Measurements from ENCODE around the gene GPRC5D. TPM values are rescaled to one million over a fixed set of nuclear protein-coding genes. Genes with fewer than 3 reads are reported as not detected.
A peak's percentile ranks its signal among the peaks of the same experiment; 100 is the strongest.

Gene GPRC5D
- polyA plus RNA-seq, 1 donor from 2014 or later, result not detected

DNA sequence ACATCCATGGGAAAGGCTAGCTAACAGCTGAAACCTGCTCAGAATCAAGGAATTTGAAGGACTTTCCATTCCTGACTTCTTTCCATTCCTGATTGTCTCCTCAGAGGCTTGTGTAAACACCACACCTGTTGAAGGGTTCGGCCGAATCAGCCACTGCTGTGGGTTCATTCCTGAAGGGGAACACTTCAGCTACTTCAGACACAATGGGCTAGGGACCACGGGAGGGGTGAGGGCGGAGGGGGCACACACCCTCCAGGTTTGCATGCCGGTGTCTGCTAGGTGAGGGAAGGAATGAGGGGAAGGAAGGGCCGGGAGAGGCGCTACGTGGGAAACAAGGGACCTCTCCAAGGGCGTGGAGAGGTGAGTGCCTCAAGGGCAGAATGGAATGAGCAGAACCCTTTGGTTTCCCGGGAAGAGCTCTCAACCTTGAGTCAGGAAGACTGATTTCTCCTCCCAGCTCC, 59.3 kb downstream of the GPRC5D start:
- no peaks in the 10 kb centered on the region for H3K79me2 ChIP-seq (replicated peaks; ENCODE audit: insufficient read depth, low read length)
- no peaks in the 10 kb centered on the region for H4K20me1 ChIP-seq (ENCODE audit: insufficient read depth)
- no peaks in the 10 kb centered on the region for H3K9me3 ChIP-seq (ENCODE audit: low read length)
- peaks cover 22% of the 10 kb centered on the region for H3K27me3 ChIP-seq (ENCODE audit: insufficient read depth, low read depth, low read length)
- H3K27ac ChIP-seq (ENCODE audit: low read length), result no peak overlapping the region
- no peak overlapping the region for H3K4me3 ChIP-seq (ENCODE audit: low read length)
- H3K36me3 ChIP-seq (ENCODE audit: insufficient read depth, low read length), result no peaks in the 10 kb centered on the region
- no peaks in the 10 kb centered on the region for H3F3A ChIP-seq (ENCODE audit: insufficient read depth, low read length, poor library complexity, severe bottlenecking)
- TF ChIP-seq RAD21 (conservative IDR thresholded peaks at IDR 0.05), result no peak
- no peak for TF ChIP-seq POLR2AphosphoS5 (IDR thresholded peaks at IDR 0.05)
- no peak for TF ChIP-seq EZH2 (IDR thresholded peaks at IDR 0.05; ENCODE audit: borderline replicate concordance, insufficient read depth, low read length, poor library complexity, severe bottlenecking)
- TF ChIP-seq SMC3 (conservative IDR thresholded peaks at IDR 0.05; ENCODE audit: poor library complexity), result no peak
- TF ChIP-seq, protein P1, sequence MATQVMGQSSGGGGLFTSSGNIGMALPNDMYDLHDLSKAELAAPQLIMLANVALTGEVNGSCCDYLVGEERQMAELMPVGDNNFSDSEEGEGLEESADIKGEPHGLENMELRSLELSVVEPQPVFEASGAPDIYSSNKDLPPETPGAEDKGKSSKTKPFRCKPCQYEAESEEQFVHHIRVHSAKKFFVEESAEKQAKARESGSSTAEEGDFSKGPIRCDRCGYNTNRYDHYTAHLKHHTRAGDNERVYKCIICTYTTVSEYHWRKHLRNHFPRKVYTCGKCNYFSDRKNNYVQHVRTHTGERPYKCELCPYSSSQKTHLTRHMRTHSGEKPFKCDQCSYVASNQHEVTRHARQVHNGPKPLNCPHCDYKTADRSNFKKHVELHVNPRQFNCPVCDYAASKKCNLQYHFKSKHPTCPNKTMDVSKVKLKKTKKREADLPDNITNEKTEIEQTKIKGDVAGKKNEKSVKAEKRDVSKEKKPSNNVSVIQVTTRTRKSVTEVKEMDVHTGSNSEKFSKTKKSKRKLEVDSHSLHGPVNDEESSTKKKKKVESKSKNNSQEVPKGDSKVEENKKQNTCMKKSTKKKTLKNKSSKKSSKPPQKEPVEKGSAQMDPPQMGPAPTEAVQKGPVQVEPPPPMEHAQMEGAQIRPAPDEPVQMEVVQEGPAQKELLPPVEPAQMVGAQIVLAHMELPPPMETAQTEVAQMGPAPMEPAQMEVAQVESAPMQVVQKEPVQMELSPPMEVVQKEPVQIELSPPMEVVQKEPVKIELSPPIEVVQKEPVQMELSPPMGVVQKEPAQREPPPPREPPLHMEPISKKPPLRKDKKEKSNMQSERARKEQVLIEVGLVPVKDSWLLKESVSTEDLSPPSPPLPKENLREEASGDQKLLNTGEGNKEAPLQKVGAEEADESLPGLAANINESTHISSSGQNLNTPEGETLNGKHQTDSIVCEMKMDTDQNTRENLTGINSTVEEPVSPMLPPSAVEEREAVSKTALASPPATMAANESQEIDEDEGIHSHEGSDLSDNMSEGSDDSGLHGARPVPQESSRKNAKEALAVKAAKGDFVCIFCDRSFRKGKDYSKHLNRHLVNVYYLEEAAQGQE (IDR thresholded peaks at IDR 0.05; ENCODE audit: borderline replicate concordance), result no peak
- no peak for TF ChIP-seq EP300 (conservative IDR thresholded peaks at IDR 0.05; ENCODE audit: poor library complexity, severe bottlenecking)
- TF ChIP-seq, protein P2, sequence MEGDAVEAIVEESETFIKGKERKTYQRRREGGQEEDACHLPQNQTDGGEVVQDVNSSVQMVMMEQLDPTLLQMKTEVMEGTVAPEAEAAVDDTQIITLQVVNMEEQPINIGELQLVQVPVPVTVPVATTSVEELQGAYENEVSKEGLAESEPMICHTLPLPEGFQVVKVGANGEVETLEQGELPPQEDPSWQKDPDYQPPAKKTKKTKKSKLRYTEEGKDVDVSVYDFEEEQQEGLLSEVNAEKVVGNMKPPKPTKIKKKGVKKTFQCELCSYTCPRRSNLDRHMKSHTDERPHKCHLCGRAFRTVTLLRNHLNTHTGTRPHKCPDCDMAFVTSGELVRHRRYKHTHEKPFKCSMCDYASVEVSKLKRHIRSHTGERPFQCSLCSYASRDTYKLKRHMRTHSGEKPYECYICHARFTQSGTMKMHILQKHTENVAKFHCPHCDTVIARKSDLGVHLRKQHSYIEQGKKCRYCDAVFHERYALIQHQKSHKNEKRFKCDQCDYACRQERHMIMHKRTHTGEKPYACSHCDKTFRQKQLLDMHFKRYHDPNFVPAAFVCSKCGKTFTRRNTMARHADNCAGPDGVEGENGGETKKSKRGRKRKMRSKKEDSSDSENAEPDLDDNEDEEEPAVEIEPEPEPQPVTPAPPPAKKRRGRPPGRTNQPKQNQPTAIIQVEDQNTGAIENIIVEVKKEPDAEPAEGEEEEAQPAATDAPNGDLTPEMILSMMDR (IDR thresholded peaks at IDR 0.05; ENCODE audit: poor library complexity, severe bottlenecking), result no peak
- no peak for TF ChIP-seq MXI1 (conservative IDR thresholded peaks at IDR 0.05; ENCODE audit: poor library complexity, severe bottlenecking)
- TF ChIP-seq TAF1 (IDR thresholded peaks at IDR 0.05; ENCODE audit: low read depth), result no peak
- H3K9ac ChIP-seq (ENCODE audit: low read length), result no peak overlapping the region
- H2AFZ ChIP-seq (ENCODE audit: low read depth, low read length), result no peak overlapping the region
- H3K4me2 ChIP-seq (ENCODE audit: low read length), result no peak overlapping the region
- no peaks in the 10 kb centered on the region for H3K9me2 ChIP-seq (ENCODE audit: insufficient read depth, low read length)

DNA sequence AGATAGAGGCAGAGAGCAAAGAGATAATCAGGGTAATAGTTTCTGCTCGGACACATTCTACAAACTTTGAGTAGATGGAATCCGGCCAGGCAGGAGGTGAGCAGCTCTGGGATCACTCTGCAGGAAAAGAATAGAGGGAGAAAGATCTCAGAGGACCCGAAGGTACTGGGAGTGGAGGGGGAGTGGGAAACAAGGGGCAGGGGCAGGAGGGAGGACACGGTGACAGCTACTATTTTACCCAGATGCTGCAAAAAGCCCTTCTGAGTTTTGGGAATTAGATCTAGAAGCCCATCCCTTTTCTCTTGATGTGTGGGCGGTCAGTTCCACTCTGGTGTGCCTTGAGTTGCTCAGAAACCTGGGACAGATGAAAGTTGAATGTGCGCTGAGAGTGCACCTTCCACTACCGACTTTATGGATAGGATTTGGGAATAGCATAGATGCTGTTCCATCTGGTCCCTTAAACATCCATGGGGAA, 60.1 kb downstream of the GPRC5D start:
- Histone ChIP-seq H3K9me3 (ENCODE audit: low read length) (no peaks in the 10 kb centered on the region), H3K27me3 (ENCODE audit: insufficient read depth, low read depth, low read length) (peaks cover 22% of the 10 kb centered on the region), H2AFZ (ENCODE audit: low read depth, low read length) (no peak overlapping the region), H3K4me2 (ENCODE audit: low read length) (no peak overlapping the region), H3K79me2 (replicated peaks; ENCODE audit: insufficient read depth, low read length) (no peaks in the 10 kb centered on the region), H3K9me2 (ENCODE audit: insufficient read depth, low read length) (no peaks in the 10 kb centered on the region), H3K4me3 (ENCODE audit: low read length) (peak overlapping the region; percentile 62), H3F3A (ENCODE audit: insufficient read depth, low read length, poor library complexity, severe bottlenecking) (no peaks in the 10 kb centered on the region), H3K27ac (ENCODE audit: low read length) (no peak overlapping the region), H3K36me3 (ENCODE audit: insufficient read depth, low read length) (no peaks in the 10 kb centered on the region), H4K20me1 (ENCODE audit: insufficient read depth) (no peaks in the 10 kb centered on the region), H3K9ac (ENCODE audit: low read length) (no peak overlapping the region)
- TF ChIP-seq TAF1 (IDR thresholded peaks at IDR 0.05; ENCODE audit: low read depth), result no peak
- TF ChIP-seq EP300 (conservative IDR thresholded peaks at IDR 0.05; ENCODE audit: poor library complexity, severe bottlenecking), result no peak
- no peak for TF ChIP-seq SMC3 (conservative IDR thresholded peaks at IDR 0.05; ENCODE audit: poor library complexity)
- TF ChIP-seq, protein P2 (IDR thresholded peaks at IDR 0.05; ENCODE audit: poor library complexity, severe bottlenecking), result no peak
- TF ChIP-seq POLR2AphosphoS5 (IDR thresholded peaks at IDR 0.05), result no peak
- TF ChIP-seq RAD21 (conservative IDR thresholded peaks at IDR 0.05), result no peak
- TF ChIP-seq, protein P1 (IDR thresholded peaks at IDR 0.05; ENCODE audit: borderline replicate concordance), result no peak

All from neural cell (in vitro differentiated cells).